ENCODE measurements around the gene PRKCA. TPM values are rescaled to one million over a fixed set of nuclear protein-coding genes. Genes with fewer than 3 reads are reported as not detected.

Gene PRKCA
- total RNA-seq, 2 donors from 2014 or later = 84.9 to 93.9 TPM

- no peak overlapping the region for H3K4me3 Mint-ChIP-seq
- H3K27me3 Mint-ChIP-seq = no peaks in the 10 kb centered on the region
- H3K27ac Mint-ChIP-seq = no peak overlapping the region
- H3K9me3 ChIP-seq (ENCODE audit: control insufficient read depth, low read length, poor library complexity, severe bottlenecking) = no peaks in the 10 kb centered on the region
- peaks cover 20% of the 10 kb centered on the region for H3K4me1 Mint-ChIP-seq
- no peak for ATAC-seq
- H3K36me3 Mint-ChIP-seq (ENCODE audit: low read depth) = peaks cover 4% of the 10 kb centered on the region
- DNase-seq = no peak
Observed at GRCh38 chr17:66413559-66414520, 111.4 kb downstream of the PRKCA start.

- ATAC-seq (no peak), DNase-seq (no peak)
- H3K27me3 Mint-ChIP-seq = no peaks in the 10 kb centered on the region
- H3K27ac Mint-ChIP-seq = no peak overlapping the region
- H3K36me3 Mint-ChIP-seq (ENCODE audit: low read depth) = peaks cover 4% of the 10 kb centered on the region
- H3K9me3 ChIP-seq (ENCODE audit: control insufficient read depth, low read length, poor library complexity, severe bottlenecking) = no peaks in the 10 kb centered on the region
- no peak overlapping the region for H3K4me3 Mint-ChIP-seq
- H3K4me1 Mint-ChIP-seq = peaks cover 20% of the 10 kb centered on the region
Observed at GRCh38 chr17:66414561-66415175, 112.3 kb downstream of the PRKCA start.

GRCh38 chr17:66415366-66416206 is 113.2 kb downstream of the PRKCA start:
- H3K9me3 ChIP-seq (ENCODE audit: control insufficient read depth, low read length, poor library complexity, severe bottlenecking) = no peaks in the 10 kb centered on the region
- Mint-ChIP-seq H3K4me3 (no peak overlapping the region), H3K36me3 (ENCODE audit: low read depth) (peaks cover 4% of the 10 kb centered on the region), H3K27me3 (no peaks in the 10 kb centered on the region), H3K27ac (no peak overlapping the region), H3K4me1 (peaks cover 24% of the 10 kb centered on the region)
- ATAC-seq (no peak), DNase-seq (no peak)

- H3K9me3 ChIP-seq (ENCODE audit: control insufficient read depth, low read length, poor library complexity, severe bottlenecking) = no peaks in the 10 kb centered on the region
- peaks cover 4% of the 10 kb centered on the region for H3K36me3 Mint-ChIP-seq (ENCODE audit: low read depth)
- peak overlapping the region; percentile 51 for H3K27ac Mint-ChIP-seq
- no peak for ATAC-seq
- H3K4me3 Mint-ChIP-seq = no peak overlapping the region
- no peak for DNase-seq
- peaks cover 26% of the 10 kb centered on the region for H3K4me1 Mint-ChIP-seq
- H3K27me3 Mint-ChIP-seq = no peaks in the 10 kb centered on the region
Observed at GRCh38 chr17:66416207-66416940, 114.0 kb downstream of the PRKCA start.

GRCh38 chr17:66417300-66417719 is 114.9 kb downstream of the PRKCA start:
- no peaks in the 10 kb centered on the region for H3K27me3 Mint-ChIP-seq
- peaks cover 31% of the 10 kb centered on the region for H3K4me1 Mint-ChIP-seq
- H3K36me3 Mint-ChIP-seq (ENCODE audit: low read depth) = peaks cover 4% of the 10 kb centered on the region
- H3K9me3 ChIP-seq (ENCODE audit: control insufficient read depth, low read length, poor library complexity, severe bottlenecking) = no peaks in the 10 kb centered on the region
- DNase-seq = no peak
- H3K27ac Mint-ChIP-seq = no peak overlapping the region
- ATAC-seq = no peak
- H3K4me3 Mint-ChIP-seq = no peak overlapping the region

- no peak overlapping the region for H3K4me3 Mint-ChIP-seq
- peaks cover 30% of the 10 kb centered on the region for H3K4me1 Mint-ChIP-seq
- no peaks in the 10 kb centered on the region for H3K27me3 Mint-ChIP-seq
- H3K27ac Mint-ChIP-seq = peak overlapping the region; percentile 70
- H3K36me3 Mint-ChIP-seq (ENCODE audit: low read depth) = peaks cover 2% of the 10 kb centered on the region
- DNase-seq (no peak), ATAC-seq (no peak)
- no peaks in the 10 kb centered on the region for H3K9me3 ChIP-seq (ENCODE audit: control insufficient read depth, low read length, poor library complexity, severe bottlenecking)
Observed at GRCh38 chr17:66420961-66421371, 118.6 kb downstream of the PRKCA start.

DNA sequence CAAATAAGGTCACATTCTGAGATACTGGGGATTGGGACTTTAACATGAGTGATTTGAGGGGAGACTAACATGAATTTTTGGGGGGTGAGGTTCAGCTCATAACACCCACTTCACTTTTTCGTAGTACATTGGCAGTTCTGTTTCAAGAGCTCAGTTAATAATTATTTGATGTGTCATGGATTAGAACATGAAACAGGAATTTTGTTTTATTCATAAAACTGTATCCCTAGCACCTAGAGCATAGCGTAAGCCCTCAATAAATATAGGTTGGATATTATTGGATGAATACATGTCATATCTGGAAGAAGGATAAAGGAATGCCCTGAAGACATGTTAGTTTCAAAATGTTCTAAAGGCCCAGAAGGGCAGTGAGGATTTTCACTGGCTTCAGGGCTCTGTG is 119.8 kb downstream of the PRKCA start:
- DNase-seq = no peak
- Mint-ChIP-seq H3K27ac (peak overlapping the region; percentile 70), H3K36me3 (ENCODE audit: low read depth) (peaks cover 2% of the 10 kb centered on the region), H3K4me1 (peaks cover 35% of the 10 kb centered on the region), H3K4me3 (no peak overlapping the region), H3K27me3 (no peaks in the 10 kb centered on the region)
- no peak for ATAC-seq
- no peaks in the 10 kb centered on the region for H3K9me3 ChIP-seq (ENCODE audit: control insufficient read depth, low read length, poor library complexity, severe bottlenecking)

- Mint-ChIP-seq H3K27ac (peak overlapping the region; percentile 0), H3K27me3 (no peaks in the 10 kb centered on the region), H3K36me3 (ENCODE audit: low read depth) (peaks cover 2% of the 10 kb centered on the region), H3K4me3 (no peak overlapping the region), H3K4me1 (peaks cover 35% of the 10 kb centered on the region)
- no peak for ATAC-seq
- no peak for DNase-seq
- no peaks in the 10 kb centered on the region for H3K9me3 ChIP-seq (ENCODE audit: control insufficient read depth, low read length, poor library complexity, severe bottlenecking)
Observed at GRCh38 chr17:66423056-66423955, 120.9 kb downstream of the PRKCA start.

DNA sequence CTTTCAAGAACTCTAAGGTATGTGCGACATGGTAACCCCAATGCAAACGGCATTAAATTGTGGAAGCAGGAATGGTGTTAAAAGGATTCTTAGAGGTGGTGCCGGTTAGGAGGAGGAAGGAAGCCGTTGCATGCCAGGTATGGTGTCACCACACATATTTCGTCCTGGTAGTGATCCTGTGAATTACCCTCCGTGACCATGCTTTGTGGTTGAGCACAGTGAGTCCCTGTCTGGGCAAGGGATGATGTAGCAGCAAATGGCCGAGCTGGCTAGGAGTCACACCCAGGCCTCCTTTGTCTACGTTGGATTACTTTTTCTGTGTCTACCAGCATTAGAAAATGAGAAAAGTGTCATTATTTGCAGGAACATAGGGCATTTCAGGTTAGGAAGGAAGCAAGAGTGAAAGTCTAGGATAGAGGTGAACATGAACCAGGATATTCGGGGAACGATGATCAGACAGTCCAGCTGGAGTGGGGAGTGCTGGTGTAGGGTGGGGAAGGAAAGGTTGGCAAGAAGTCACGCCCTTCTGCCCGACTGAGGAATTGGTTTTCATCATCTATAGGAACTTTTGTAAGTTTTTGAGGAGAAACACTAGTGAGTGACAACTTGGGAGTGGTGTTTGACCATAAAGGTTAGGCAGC is 123.5 kb downstream of the PRKCA start:
- H3K27ac Mint-ChIP-seq = peak overlapping the region; percentile 74
- no peaks in the 10 kb centered on the region for H3K9me3 ChIP-seq (ENCODE audit: control insufficient read depth, low read length, poor library complexity, severe bottlenecking)
- no peaks in the 10 kb centered on the region for H3K27me3 Mint-ChIP-seq
- H3K4me1 Mint-ChIP-seq = peaks cover 39% of the 10 kb centered on the region
- peak overlapping the region; percentile 81 for H3K4me3 Mint-ChIP-seq
- DNase-seq (no peak), ATAC-seq (peak; percentile 31)
- peaks cover 2% of the 10 kb centered on the region for H3K36me3 Mint-ChIP-seq (ENCODE audit: low read depth)

- ATAC-seq = peak; percentile 97
- DNase-seq = peak in 2 of 3 donors; percentile 10 to 18
- Mint-ChIP-seq H3K4me3 (peak overlapping the region; percentile 81), H3K4me1 (peaks cover 41% of the 10 kb centered on the region), H3K27me3 (no peaks in the 10 kb centered on the region), H3K36me3 (ENCODE audit: low read depth) (peaks cover 2% of the 10 kb centered on the region), H3K27ac (peak overlapping the region; percentile 74)
- H3K9me3 ChIP-seq (ENCODE audit: control insufficient read depth, low read length, poor library complexity, severe bottlenecking) = no peaks in the 10 kb centered on the region
Observed at GRCh38 chr17:66426397-66427033, 124.1 kb downstream of the PRKCA start.

GRCh38 chr17:66427134-66427533 is 124.7 kb downstream of the PRKCA start:
- Mint-ChIP-seq H3K27ac (peak overlapping the region; percentile 60), H3K27me3 (no peaks in the 10 kb centered on the region), H3K4me1 (peaks cover 41% of the 10 kb centered on the region), H3K4me3 (no peak overlapping the region), H3K36me3 (ENCODE audit: low read depth) (peaks cover 2% of the 10 kb centered on the region)
- no peaks in the 10 kb centered on the region for H3K9me3 ChIP-seq (ENCODE audit: control insufficient read depth, low read length, poor library complexity, severe bottlenecking)
- DNase-seq (no peak), ATAC-seq (no peak)

Measured in T-helper 17 cell (primary cell).